CD4-positive, CD25-positive, alpha-beta regulatory T cell (primary cell): ENCODE results near the gene PABPC4L. TPM values are rescaled to one million over a fixed set of nuclear protein-coding genes. Genes with fewer than 3 reads are reported as not detected.

Experiments used
- ATAC-seq, 2 donors: fragments of 150-1000 bp; cut with Tn5 transposase; one replicate each; pipeline ENCODE4 v1.10.0; 2021; ENCODE audit warnings: low read depth in 2 of 2, moderate number of reproducible peaks in 2 of 2, moderate library complexity in 1 of 2
- DNase-seq, 3 donors: peaks; one replicate each; pipeline versions ENCODE4 v3.0.0 to v3.0.0-alpha.2; 2012 to 2022; ENCODE audit warnings: mixed read lengths in 1 of 3
- H3K27ac ChIP-seq: one replicate; pipeline ENCODE4 v1.7.0; 2013; ENCODE audit warnings: mild to moderate bottlenecking, low read length; ENCODE audit not compliant: insufficient read depth, poor library complexity, severe bottlenecking
- H3K27me3 ChIP-seq: one replicate; pipeline ENCODE4 v1.7.0; 2013; ENCODE audit warnings: low read length; ENCODE audit not compliant: control insufficient read depth, insufficient read depth
- H3K36me3 ChIP-seq: one replicate; pipeline ENCODE4 v1.7.0; 2013; ENCODE audit warnings: mild to moderate bottlenecking, low read length, moderate library complexity; ENCODE audit not compliant: control insufficient read depth, insufficient read depth
- H3K4me1 ChIP-seq: 2 replicates; pipeline ENCODE4 v1.7.0; 2013; ENCODE audit warnings: mild to moderate bottlenecking, low read length; ENCODE audit not compliant: insufficient read depth, control insufficient read depth, poor library complexity, severe bottlenecking
- H3K4me3 ChIP-seq: one replicate; pipeline ENCODE4 v1.7.0; 2013; ENCODE audit warnings: low read depth, mild to moderate bottlenecking, low read length, moderate library complexity
- H3K9me3 ChIP-seq, 2 experiments: 1 replicate in 1 of 2; 2 replicates in 1 of 2; pipeline ENCODE4 v1.7.0; 2013; ENCODE audit warnings: low read length in 2 of 2, mild to moderate bottlenecking in 1 of 2, moderate library complexity in 1 of 2; ENCODE audit not compliant: control insufficient read depth in 2 of 2
- H3K27ac Mint-ChIP-seq, 3 donors: one replicate each; pipeline ENCODE4 v1.8.0; 2020 to 2022; ENCODE audit warnings: mild to moderate bottlenecking in 3 of 3, mixed read lengths in 3 of 3, moderate library complexity in 2 of 3
- H3K27me3 Mint-ChIP-seq: one replicate; pipeline ENCODE4 v1.8.0; 2022; ENCODE audit warnings: mild to moderate bottlenecking, mixed read lengths
- H3K36me3 Mint-ChIP-seq: one replicate; pipeline ENCODE4 v1.8.0; 2020; ENCODE audit warnings: mixed read lengths
- H3K4me1 Mint-ChIP-seq, 4 donors: one replicate each; pipeline ENCODE4 v1.8.0; 2020 to 2022; ENCODE audit warnings: mixed read lengths in 4 of 4, mild to moderate bottlenecking in 1 of 4
- H3K4me3 Mint-ChIP-seq, 4 donors: one replicate each; pipeline ENCODE4 v1.8.0; 2020 to 2022; ENCODE audit warnings: mild to moderate bottlenecking in 4 of 4, mixed read lengths in 4 of 4, moderate library complexity in 3 of 4
- H3K9me3 Mint-ChIP-seq, 7 donors: one replicate each; pipeline ENCODE4 v1.8.0; 2020 to 2022; ENCODE audit warnings: mixed read lengths in 7 of 7, mild to moderate bottlenecking in 3 of 7, moderate library complexity in 2 of 7
- polyA plus RNA-seq, 4 donors: library from polyadenylated mRNA; unstranded; fragments of 300-500 nt; fragmentation: Illumina TruSeq; gene quantifications; one replicate each; pipeline ENCODE4 v1.2.3, GENCODE V29; 2021
- total RNA-seq: library from RNA; stranded (reverse); gene quantifications from one replicate; pipeline ENCODE4 v1.2.3, GENCODE V29; 2022

PABPC4L gene
- total and polyA plus RNA-seq, 5 donors from 2014 or later: not detected

- H3K36me3 Mint-ChIP-seq: no peaks in the 10 kb centered on the region
- Histone ChIP-seq H3K9me3 (peaks cover 0 to 2% of the 10 kb centered on the region in 2 experiments), H3K36me3 (no peaks in the 10 kb centered on the region), H3K27ac (no peak overlapping the region), H3K4me3 (no peak overlapping the region), H3K4me1 (no peaks in the 10 kb centered on the region), H3K27me3 (no peaks in the 10 kb centered on the region)
- H3K27me3 Mint-ChIP-seq: no peaks in the 10 kb centered on the region
- ATAC-seq (no peak), DNase-seq (no peak)
- H3K4me1 Mint-ChIP-seq: no peaks in the 10 kb centered on the region
- H3K9me3 Mint-ChIP-seq: peaks cover 0 to 12% (median 3%) of the 10 kb centered on the region in 7 donors
- H3K4me3 Mint-ChIP-seq: no peak overlapping the region
- H3K27ac Mint-ChIP-seq: no peak overlapping the region
Measured at GRCh38 chr4:134147941-134148340, 53.6 kb downstream of the PABPC4L start.
